A549 (cell line): ENCODE data around the gene HEATR1.

ENCODE experiments used
- HOXB5 ChIP-seq: fragments of 250-450 bp; sonication (Bioruptor Pico); IDR thresholded peaks from 2 replicates; pipeline ENCODE4 v1.5.0; 2020; ENCODE audit warnings: mild to moderate bottlenecking, moderate library complexity
- KDM5A ChIP-seq: fragments of 200-600 bp; sonication (generic); IDR thresholded peaks from 2 replicates; pipeline ENCODE4 v1.6.1; 2016; ENCODE audit warnings: antibody characterized with exemption, mild to moderate bottlenecking
- TF ChIP-seq, protein P1 (sequence below): fragments of >200 bp; sonication (Bioruptor Twin); formaldehyde crosslinking; IDR thresholded peaks from 3 replicates; pipeline ENCODE4 v1.5.1; 2016
- TF ChIP-seq, protein P2 (sequence below): IDR thresholded peaks from 2 replicates; pipeline ENCODE4 v1.6.1; 2012
- TF ChIP-seq, protein P3 (sequence below): fragments of 450-650 bp; IDR thresholded peaks from 2 replicates; pipeline ENCODE4 v1.6.1; 2014; ENCODE audit warnings: antibody characterized with exemption
- TF ChIP-seq, protein P4 (sequence below): fragments of >200 bp; sonication (Bioruptor Twin); formaldehyde crosslinking; IDR thresholded peaks from 3 replicates; pipeline ENCODE4 v1.6.1; 2016

DNA sequence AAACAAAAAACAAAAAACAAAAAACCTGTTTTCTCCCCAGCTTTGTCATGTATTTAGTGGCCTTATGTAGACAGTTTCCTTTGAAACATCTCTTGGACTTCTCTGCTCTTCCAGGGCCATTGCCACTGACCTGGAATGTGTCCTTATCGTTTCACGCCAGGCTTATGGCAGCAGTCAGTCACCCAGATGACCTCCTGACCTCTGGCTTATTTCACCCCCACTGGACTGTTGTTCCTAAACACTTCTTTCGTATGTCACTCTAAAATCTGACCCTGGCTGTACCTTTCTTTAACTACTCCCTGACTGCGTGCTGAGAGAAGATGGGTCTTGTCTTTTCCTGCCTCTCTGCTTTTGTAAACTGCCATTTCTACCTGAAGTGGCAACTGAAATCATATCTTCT, 71.5 kb downstream of the HEATR1 start:
- TF ChIP-seq, protein P1, sequence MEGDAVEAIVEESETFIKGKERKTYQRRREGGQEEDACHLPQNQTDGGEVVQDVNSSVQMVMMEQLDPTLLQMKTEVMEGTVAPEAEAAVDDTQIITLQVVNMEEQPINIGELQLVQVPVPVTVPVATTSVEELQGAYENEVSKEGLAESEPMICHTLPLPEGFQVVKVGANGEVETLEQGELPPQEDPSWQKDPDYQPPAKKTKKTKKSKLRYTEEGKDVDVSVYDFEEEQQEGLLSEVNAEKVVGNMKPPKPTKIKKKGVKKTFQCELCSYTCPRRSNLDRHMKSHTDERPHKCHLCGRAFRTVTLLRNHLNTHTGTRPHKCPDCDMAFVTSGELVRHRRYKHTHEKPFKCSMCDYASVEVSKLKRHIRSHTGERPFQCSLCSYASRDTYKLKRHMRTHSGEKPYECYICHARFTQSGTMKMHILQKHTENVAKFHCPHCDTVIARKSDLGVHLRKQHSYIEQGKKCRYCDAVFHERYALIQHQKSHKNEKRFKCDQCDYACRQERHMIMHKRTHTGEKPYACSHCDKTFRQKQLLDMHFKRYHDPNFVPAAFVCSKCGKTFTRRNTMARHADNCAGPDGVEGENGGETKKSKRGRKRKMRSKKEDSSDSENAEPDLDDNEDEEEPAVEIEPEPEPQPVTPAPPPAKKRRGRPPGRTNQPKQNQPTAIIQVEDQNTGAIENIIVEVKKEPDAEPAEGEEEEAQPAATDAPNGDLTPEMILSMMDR, result no peak
- TF ChIP-seq, protein P2, sequence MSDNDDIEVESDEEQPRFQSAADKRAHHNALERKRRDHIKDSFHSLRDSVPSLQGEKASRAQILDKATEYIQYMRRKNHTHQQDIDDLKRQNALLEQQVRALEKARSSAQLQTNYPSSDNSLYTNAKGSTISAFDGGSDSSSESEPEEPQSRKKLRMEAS, result no peak
- TF ChIP-seq KDM5A (no peak), HOXB5 (CRISPR knock-in tag) (no peak)
- TF ChIP-seq, protein P3, sequence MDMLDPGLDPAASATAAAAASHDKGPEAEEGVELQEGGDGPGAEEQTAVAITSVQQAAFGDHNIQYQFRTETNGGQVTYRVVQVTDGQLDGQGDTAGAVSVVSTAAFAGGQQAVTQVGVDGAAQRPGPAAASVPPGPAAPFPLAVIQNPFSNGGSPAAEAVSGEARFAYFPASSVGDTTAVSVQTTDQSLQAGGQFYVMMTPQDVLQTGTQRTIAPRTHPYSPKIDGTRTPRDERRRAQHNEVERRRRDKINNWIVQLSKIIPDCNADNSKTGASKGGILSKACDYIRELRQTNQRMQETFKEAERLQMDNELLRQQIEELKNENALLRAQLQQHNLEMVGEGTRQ, result no peak
- TF ChIP-seq, protein P4, sequence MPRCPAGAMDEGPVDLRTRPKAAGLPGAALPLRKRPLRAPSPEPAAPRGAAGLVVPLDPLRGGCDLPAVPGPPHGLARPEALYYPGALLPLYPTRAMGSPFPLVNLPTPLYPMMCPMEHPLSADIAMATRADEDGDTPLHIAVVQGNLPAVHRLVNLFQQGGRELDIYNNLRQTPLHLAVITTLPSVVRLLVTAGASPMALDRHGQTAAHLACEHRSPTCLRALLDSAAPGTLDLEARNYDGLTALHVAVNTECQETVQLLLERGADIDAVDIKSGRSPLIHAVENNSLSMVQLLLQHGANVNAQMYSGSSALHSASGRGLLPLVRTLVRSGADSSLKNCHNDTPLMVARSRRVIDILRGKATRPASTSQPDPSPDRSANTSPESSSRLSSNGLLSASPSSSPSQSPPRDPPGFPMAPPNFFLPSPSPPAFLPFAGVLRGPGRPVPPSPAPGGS, result no peak
